Uterus (tissue), 2 donors: Measurements from ENCODE around the gene HRH2.

Experiments used
- POLR2A ChIP-seq, 2 donors: fragments of 450-650 bp; IDR thresholded peaks; one replicate each; pipeline ENCODE4 v1.6.1; 2016; ENCODE audit warnings: antibody characterized with exemption in 2 of 2, mild to moderate bottlenecking in 1 of 2, moderate library complexity in 1 of 2
- TF ChIP-seq, protein P1 (sequence below), 4 experiments: fragments of 200-600 bp in 2 of 4; fragments of 450-650 bp in 2 of 4; sonication (generic) in 2 of 4; IDR thresholded peaks; one replicate each; pipeline ENCODE4 v1.5.1; 2016 to 2019; ENCODE audit warnings: antibody characterized with exemption in 4 of 4, mild to moderate bottlenecking in 2 of 4, moderate library complexity in 1 of 4

DNA sequence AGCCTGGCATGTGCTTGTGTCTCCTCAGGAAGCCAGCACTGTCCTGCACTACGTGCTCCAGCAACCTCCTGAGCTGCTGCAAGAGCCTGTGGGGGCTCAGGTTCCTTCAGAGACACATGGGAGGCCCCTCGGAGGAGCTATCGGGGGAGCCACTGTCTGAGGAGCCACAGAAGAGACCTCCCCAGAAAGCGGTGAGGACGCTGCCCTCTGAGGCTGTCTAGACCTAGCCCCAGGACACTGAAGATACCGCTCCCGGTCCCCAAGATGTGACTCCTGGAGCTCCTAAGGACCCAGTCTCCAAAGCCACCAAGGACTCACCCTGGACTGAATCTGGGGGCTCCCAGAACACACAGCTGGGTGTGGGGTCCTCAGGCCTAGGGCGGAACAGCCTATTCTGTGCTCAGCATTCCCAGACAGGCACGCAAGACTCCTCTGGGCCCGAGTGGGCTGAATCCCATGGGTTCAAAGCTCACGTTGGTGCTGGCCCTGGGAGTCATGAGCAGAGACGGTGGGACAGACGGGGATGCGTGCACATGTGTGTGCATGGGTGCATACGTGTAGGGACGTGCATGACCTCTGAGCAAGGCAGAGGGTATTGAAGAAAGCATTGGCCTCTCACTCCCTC, 50.0 kb downstream of the HRH2 start:
- TF ChIP-seq, protein P1, sequence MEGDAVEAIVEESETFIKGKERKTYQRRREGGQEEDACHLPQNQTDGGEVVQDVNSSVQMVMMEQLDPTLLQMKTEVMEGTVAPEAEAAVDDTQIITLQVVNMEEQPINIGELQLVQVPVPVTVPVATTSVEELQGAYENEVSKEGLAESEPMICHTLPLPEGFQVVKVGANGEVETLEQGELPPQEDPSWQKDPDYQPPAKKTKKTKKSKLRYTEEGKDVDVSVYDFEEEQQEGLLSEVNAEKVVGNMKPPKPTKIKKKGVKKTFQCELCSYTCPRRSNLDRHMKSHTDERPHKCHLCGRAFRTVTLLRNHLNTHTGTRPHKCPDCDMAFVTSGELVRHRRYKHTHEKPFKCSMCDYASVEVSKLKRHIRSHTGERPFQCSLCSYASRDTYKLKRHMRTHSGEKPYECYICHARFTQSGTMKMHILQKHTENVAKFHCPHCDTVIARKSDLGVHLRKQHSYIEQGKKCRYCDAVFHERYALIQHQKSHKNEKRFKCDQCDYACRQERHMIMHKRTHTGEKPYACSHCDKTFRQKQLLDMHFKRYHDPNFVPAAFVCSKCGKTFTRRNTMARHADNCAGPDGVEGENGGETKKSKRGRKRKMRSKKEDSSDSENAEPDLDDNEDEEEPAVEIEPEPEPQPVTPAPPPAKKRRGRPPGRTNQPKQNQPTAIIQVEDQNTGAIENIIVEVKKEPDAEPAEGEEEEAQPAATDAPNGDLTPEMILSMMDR (IDR thresholded peaks at IDR 0.05), result no peak
- no peak for TF ChIP-seq POLR2A (IDR thresholded peaks at IDR 0.05)
